K562 (cell line): ENCODE measurements around the gene LSS. TPM values are rescaled to one million over a fixed set of nuclear protein-coding genes. Genes with fewer than 3 reads are reported as not detected.
A peak's percentile ranks its signal among the peaks of the same experiment; 100 is the strongest.

Experiments used
- CAMTA2 ChIP-seq: fragments of 250-450 bp; sonication (Bioruptor Pico); conservative IDR thresholded peaks from 2 replicates; pipeline ENCODE4 v1.5.1; 2022
- CBX1 ChIP-seq: sonication (generic); IDR thresholded peaks from 2 replicates; pipeline ENCODE4 v1.6.1; 2016; ENCODE audit warnings: antibody characterized with exemption, low read depth, mild to moderate bottlenecking
- KDM5B ChIP-seq: fragments of 200-600 bp; sonication (generic); IDR thresholded peaks from 2 replicates; pipeline ENCODE4 v1.6.1; 2012; ENCODE audit warnings: low read depth, mild to moderate bottlenecking, moderate library complexity, low read length, control low read depth, inconsistent platforms; ENCODE audit not compliant: insufficient replicate concordance
- POLR2AphosphoS2 ChIP-seq: IDR thresholded peaks from 2 replicates; pipeline ENCODE4 v1.6.1; 2012; ENCODE audit warnings: low read length, improper control_type of control experiment
- SMC3 ChIP-seq: conservative IDR thresholded peaks from 2 replicates; pipeline ENCODE4 v1.6.1; 2011; ENCODE audit warnings: low read depth, low read length, improper control_type of control experiment; ENCODE audit not compliant: insufficient read depth
- ZBTB7A ChIP-seq: IDR thresholded peaks from 2 replicates; pipeline ENCODE4 v1.6.1; 2011; ENCODE audit warnings: low read depth, mild to moderate bottlenecking, low read length, moderate library complexity, borderline replicate concordance; ENCODE audit not compliant: control insufficient read depth
- ZNF75A ChIP-seq: fragments of 450-650 bp; formaldehyde crosslinking; IDR thresholded peaks from 2 replicates; pipeline ENCODE4 v1.4.0; 2020; ENCODE audit warnings: mild to moderate bottlenecking
- ZNF79 ChIP-seq: fragments of 250-450 bp; sonication (Bioruptor Pico); IDR thresholded peaks from 2 replicates; pipeline ENCODE4 v1.4.0; 2020; ENCODE audit warnings: low read depth, mild to moderate bottlenecking, moderate library complexity
- polyA plus RNA-seq, 8 experiments: library from polyadenylated mRNA; depleted of rRNA in 4 of 8; stranded (reverse) in 5 of 8; unstranded in 3 of 8; fragments of >200 nt; fragmentation: Nextera tagmentation in 2 of 8; fragmentation: Illumina TruSeq in 1 of 8; extraction: Ambion mirVana in 2 of 8; extraction: Trizol in 1 of 8; gene quantifications; 2 replicates each; pipeline versions ENCODE4 v1.2.1 to v1.2.3, GENCODE V29; 2011 to 2014; ENCODE audit warnings: inconsistent platforms in 1 of 8, missing spikeins in 1 of 8
- total RNA-seq, 7 experiments: library from RNA; depleted of rRNA in 6 of 7; stranded (reverse); fragments of >200 nt in 6 of 7; fragmentation: Illumina TruSeq in 2 of 7; extraction: Trizol in 2 of 7; gene quantifications; 2 replicates each; pipeline versions ENCODE4 v1.2.1 to v1.2.3, GENCODE V29; 2011 to 2021; ENCODE audit warnings: low replicate concordance in 1 of 7
- TF ChIP-seq, protein P1 (sequence below): sonication (generic); formaldehyde crosslinking; IDR thresholded peaks from 2 replicates; pipeline ENCODE4 v1.8.0; 2023; ENCODE audit warnings: missing genetic modification reagents, mild to moderate bottlenecking, borderline replicate concordance
- TF ChIP-seq, protein P2 (sequence below): fragments of 250-450 bp; sonication (Bioruptor Pico); IDR thresholded peaks from 2 replicates; pipeline ENCODE4 v1.5.0; 2022; ENCODE audit warnings: mild to moderate bottlenecking
- TF ChIP-seq, protein P3 (sequence below): fragments of 450-650 bp; formaldehyde crosslinking; IDR thresholded peaks from 2 replicates; pipeline ENCODE4 v1.4.0; 2020; ENCODE audit warnings: mild to moderate bottlenecking
- TF ChIP-seq, protein P4 (sequence below), 2 experiments: fragments of 450-650 bp; IDR thresholded peaks; 2 replicates each; pipeline ENCODE4 v1.6.1; 2018; ENCODE audit warnings: mild to moderate bottlenecking in 2 of 2, low read depth in 1 of 2; ENCODE audit not compliant: partially characterized antibody in 2 of 2

The LSS gene
- total and polyA plus RNA-seq, 9 of the 15 experiments (the other 6 are each of a cell fraction or from before 2014, with no cell fraction given), result 2.2 to 89.5 (median 37.4) TPM

DNA sequence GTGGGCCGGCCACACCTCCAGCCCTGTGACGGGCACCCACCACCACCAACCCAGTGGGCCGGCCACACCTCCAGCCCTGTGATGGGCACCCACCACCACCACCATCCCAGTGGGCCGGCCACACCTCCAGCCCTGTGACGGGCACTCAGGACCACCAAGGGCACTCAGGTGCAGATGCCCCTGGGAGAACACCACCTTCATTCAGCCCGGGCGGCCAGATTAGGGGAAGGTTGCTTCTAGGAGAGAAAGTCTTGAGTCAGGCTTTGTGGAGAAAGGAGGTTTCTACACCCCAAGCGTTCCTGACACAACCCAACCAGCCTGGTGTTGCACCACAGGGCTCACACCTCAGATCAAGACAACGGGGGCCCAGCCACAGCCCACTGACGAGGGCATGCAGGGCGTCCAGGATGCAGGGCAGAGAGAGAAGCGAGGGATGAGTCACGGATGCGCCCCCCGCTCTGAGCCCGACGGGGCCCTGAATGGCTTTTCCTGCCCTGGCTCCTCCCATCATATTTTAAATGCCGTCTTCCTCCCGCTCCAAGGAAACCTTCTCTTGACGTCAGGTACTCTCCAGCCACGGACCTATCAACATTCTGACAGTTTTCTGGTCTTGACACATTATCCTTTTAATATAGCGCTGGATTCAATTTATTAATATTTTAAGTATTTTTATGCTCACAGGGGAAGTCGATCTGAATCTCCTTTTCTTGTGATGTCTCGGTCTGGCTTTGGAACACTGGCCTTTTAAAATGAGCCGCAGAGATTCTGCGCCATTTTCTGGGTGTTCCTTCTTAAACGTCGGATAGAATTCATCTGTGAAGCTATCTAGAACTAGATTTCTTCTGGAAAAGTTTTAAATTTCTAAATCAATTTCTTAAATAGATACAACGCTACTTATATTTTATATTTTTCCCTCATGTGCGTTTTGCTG is 43.7 kb downstream of the LSS start (continued):
- TF ChIP-seq, protein P1, sequence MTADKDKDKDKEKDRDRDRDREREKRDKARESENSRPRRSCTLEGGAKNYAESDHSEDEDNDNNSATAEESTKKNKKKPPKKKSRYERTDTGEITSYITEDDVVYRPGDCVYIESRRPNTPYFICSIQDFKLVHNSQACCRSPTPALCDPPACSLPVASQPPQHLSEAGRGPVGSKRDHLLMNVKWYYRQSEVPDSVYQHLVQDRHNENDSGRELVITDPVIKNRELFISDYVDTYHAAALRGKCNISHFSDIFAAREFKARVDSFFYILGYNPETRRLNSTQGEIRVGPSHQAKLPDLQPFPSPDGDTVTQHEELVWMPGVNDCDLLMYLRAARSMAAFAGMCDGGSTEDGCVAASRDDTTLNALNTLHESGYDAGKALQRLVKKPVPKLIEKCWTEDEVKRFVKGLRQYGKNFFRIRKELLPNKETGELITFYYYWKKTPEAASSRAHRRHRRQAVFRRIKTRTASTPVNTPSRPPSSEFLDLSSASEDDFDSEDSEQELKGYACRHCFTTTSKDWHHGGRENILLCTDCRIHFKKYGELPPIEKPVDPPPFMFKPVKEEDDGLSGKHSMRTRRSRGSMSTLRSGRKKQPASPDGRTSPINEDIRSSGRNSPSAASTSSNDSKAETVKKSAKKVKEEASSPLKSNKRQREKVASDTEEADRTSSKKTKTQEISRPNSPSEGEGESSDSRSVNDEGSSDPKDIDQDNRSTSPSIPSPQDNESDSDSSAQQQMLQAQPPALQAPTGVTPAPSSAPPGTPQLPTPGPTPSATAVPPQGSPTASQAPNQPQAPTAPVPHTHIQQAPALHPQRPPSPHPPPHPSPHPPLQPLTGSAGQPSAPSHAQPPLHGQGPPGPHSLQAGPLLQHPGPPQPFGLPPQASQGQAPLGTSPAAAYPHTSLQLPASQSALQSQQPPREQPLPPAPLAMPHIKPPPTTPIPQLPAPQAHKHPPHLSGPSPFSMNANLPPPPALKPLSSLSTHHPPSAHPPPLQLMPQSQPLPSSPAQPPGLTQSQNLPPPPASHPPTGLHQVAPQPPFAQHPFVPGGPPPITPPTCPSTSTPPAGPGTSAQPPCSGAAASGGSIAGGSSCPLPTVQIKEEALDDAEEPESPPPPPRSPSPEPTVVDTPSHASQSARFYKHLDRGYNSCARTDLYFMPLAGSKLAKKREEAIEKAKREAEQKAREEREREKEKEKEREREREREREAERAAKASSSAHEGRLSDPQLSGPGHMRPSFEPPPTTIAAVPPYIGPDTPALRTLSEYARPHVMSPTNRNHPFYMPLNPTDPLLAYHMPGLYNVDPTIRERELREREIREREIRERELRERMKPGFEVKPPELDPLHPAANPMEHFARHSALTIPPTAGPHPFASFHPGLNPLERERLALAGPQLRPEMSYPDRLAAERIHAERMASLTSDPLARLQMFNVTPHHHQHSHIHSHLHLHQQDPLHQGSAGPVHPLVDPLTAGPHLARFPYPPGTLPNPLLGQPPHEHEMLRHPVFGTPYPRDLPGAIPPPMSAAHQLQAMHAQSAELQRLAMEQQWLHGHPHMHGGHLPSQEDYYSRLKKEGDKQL (CRISPR knock-in tag), result 0 out of 2 replicates have a peak, but pooled peaks have one; percentile 39
- TF ChIP-seq, protein P2, sequence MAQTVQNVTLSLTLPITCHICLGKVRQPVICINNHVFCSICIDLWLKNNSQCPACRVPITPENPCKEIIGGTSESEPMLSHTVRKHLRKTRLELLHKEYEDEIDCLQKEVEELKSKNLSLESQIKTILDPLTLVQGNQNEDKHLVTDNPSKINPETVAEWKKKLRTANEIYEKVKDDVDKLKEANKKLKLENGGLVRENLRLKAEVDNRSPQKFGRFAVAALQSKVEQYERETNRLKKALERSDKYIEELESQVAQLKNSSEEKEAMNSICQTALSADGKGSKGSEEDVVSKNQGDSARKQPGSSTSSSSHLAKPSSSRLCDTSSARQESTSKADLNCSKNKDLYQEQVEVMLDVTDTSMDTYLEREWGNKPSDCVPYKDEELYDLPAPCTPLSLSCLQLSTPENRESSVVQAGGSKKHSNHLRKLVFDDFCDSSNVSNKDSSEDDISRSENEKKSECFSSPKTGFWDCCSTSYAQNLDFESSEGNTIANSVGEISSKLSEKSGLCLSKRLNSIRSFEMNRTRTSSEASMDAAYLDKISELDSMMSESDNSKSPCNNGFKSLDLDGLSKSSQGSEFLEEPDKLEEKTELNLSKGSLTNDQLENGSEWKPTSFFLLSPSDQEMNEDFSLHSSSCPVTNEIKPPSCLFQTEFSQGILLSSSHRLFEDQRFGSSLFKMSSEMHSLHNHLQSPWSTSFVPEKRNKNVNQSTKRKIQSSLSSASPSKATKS (CRISPR knock-in tag), result no peak
- TF ChIP-seq CAMTA2 (CRISPR knock-in tag) (no peak), CBX1 (no peak), POLR2AphosphoS2 (no peak), KDM5B (no peak), ZNF79 (CRISPR knock-in tag) (no peak), ZNF75A (CRISPR knock-in tag) (no peak; the same call in 1 of the 2 replicates), ZBTB7A (peak; percentile 80; the same call in 1 of the 2 replicates), SMC3 (no peak)
- TF ChIP-seq, protein P3, sequence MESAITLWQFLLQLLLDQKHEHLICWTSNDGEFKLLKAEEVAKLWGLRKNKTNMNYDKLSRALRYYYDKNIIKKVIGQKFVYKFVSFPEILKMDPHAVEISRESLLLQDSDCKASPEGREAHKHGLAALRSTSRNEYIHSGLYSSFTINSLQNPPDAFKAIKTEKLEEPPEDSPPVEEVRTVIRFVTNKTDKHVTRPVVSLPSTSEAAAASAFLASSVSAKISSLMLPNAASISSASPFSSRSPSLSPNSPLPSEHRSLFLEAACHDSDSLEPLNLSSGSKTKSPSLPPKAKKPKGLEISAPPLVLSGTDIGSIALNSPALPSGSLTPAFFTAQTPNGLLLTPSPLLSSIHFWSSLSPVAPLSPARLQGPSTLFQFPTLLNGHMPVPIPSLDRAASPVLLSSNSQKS (CRISPR knock-in tag), result no peak
- TF ChIP-seq, protein P4, sequence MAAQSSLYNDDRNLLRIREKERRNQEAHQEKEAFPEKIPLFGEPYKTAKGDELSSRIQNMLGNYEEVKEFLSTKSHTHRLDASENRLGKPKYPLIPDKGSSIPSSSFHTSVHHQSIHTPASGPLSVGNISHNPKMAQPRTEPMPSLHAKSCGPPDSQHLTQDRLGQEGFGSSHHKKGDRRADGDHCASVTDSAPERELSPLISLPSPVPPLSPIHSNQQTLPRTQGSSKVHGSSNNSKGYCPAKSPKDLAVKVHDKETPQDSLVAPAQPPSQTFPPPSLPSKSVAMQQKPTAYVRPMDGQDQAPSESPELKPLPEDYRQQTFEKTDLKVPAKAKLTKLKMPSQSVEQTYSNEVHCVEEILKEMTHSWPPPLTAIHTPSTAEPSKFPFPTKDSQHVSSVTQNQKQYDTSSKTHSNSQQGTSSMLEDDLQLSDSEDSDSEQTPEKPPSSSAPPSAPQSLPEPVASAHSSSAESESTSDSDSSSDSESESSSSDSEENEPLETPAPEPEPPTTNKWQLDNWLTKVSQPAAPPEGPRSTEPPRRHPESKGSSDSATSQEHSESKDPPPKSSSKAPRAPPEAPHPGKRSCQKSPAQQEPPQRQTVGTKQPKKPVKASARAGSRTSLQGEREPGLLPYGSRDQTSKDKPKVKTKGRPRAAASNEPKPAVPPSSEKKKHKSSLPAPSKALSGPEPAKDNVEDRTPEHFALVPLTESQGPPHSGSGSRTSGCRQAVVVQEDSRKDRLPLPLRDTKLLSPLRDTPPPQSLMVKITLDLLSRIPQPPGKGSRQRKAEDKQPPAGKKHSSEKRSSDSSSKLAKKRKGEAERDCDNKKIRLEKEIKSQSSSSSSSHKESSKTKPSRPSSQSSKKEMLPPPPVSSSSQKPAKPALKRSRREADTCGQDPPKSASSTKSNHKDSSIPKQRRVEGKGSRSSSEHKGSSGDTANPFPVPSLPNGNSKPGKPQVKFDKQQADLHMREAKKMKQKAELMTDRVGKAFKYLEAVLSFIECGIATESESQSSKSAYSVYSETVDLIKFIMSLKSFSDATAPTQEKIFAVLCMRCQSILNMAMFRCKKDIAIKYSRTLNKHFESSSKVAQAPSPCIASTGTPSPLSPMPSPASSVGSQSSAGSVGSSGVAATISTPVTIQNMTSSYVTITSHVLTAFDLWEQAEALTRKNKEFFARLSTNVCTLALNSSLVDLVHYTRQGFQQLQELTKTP (IDR thresholded peaks at IDR 0.05; ENCODE audit: low read depth in 1 of 2, partially characterized antibody in 2 of 2), result no peak
